Endothelial cell of umbilical vein (primary cell): Measurements from ENCODE around the gene PERCC1.

Source experiments
- MYC ChIP-seq: IDR thresholded peaks from one replicate; pipeline ENCODE4 v1.6.1; 2011; ENCODE audit warnings: mild to moderate bottlenecking, low read depth, low read length
- POLR2A ChIP-seq: IDR thresholded peaks from 2 replicates; pipeline ENCODE4 v1.6.1; 2012; ENCODE audit warnings: low read depth, mild to moderate bottlenecking, control low read depth, low read length
- TF ChIP-seq, protein P1 (sequence below), 2 donors: IDR thresholded peaks; 1 replicate in 1 of 2; 2 replicates in 1 of 2; pipeline ENCODE4 v1.5.1; 2011; ENCODE audit warnings: low read length in 2 of 2, mild to moderate bottlenecking in 2 of 2, moderate library complexity in 2 of 2, control low read depth in 1 of 2, inconsistent platforms in 1 of 2, low read depth in 1 of 2; ENCODE audit not compliant: insufficient read depth in 1 of 2; ENCODE audit errors: extremely low read depth in 1 of 2

DNA sequence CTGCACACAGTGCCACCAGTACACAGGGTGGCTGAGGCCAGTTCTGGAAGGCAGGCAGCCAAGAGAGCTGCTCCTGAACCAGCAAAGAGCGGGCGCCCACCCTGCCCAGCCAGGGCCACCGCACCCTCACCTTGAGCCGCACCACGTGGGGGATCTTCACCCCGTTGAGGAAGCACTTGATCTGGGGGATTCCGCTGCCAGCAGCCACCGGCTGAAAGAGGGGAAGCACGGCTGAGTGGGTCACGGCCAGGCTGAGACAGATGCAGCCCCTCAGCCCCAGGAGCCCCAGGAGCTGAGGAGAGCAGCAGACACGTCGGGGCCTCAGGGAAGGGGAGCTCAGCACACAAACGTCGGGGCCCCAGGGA is 28.1 kb downstream of the PERCC1 start:
- TF ChIP-seq POLR2A = no peak
- no peak for TF ChIP-seq MYC
- TF ChIP-seq, protein P1, sequence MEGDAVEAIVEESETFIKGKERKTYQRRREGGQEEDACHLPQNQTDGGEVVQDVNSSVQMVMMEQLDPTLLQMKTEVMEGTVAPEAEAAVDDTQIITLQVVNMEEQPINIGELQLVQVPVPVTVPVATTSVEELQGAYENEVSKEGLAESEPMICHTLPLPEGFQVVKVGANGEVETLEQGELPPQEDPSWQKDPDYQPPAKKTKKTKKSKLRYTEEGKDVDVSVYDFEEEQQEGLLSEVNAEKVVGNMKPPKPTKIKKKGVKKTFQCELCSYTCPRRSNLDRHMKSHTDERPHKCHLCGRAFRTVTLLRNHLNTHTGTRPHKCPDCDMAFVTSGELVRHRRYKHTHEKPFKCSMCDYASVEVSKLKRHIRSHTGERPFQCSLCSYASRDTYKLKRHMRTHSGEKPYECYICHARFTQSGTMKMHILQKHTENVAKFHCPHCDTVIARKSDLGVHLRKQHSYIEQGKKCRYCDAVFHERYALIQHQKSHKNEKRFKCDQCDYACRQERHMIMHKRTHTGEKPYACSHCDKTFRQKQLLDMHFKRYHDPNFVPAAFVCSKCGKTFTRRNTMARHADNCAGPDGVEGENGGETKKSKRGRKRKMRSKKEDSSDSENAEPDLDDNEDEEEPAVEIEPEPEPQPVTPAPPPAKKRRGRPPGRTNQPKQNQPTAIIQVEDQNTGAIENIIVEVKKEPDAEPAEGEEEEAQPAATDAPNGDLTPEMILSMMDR (IDR thresholded peaks at IDR 0.05; ENCODE audit: extremely low read depth in 1 of 2, insufficient read depth in 1 of 2, low read depth in 1 of 2, low read length in 2 of 2) = no peak
